GM23248 (cell line): ENCODE measurements around the gene PPP2R2B.

Source experiments
- EZH2 ChIP-seq: fragments of 200-600 bp; sonication (generic); IDR thresholded peaks from 2 replicates; pipeline ENCODE4 v1.6.1; 2018; ENCODE audit warnings: antibody characterized with exemption, mild to moderate bottlenecking; ENCODE audit not compliant: insufficient read depth, poor library complexity, severe bottlenecking
- EZH2phosphoT487 ChIP-seq: fragments of 200-600 bp; sonication (generic); IDR thresholded peaks from 2 replicates; pipeline ENCODE4 v1.6.1; 2018; ENCODE audit warnings: antibody characterized with exemption, moderate library complexity, mild to moderate bottlenecking, low read depth; ENCODE audit not compliant: insufficient read depth

DNA sequence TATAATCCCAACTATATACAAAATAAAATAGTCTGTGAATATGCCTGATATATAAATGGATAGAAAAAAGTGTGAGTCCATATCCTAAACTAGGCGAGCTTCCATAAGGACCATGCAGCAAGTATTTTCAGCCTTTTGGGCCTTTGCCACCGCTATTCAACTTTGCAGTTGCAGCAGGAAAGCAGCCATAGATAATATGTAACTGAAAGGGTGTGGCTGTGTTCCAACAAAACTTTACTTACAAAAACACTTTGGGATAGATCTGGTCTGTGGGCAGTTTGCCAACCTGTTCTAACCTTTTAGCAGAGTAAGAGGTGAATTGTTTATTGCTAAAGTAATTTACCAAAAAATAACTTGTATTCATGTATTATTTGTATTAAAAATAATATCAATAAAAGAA lies 234.8 kb downstream of the PPP2R2B start:
- no peak for TF ChIP-seq EZH2
- no peak for TF ChIP-seq EZH2phosphoT487
